ENCODE data around the gene CLCF1.

The CLCF1 gene

GRCh38 chr11:67371189-67371910, 2.0 kb downstream of the CLCF1 start:
- TF ChIP-seq, protein P1, sequence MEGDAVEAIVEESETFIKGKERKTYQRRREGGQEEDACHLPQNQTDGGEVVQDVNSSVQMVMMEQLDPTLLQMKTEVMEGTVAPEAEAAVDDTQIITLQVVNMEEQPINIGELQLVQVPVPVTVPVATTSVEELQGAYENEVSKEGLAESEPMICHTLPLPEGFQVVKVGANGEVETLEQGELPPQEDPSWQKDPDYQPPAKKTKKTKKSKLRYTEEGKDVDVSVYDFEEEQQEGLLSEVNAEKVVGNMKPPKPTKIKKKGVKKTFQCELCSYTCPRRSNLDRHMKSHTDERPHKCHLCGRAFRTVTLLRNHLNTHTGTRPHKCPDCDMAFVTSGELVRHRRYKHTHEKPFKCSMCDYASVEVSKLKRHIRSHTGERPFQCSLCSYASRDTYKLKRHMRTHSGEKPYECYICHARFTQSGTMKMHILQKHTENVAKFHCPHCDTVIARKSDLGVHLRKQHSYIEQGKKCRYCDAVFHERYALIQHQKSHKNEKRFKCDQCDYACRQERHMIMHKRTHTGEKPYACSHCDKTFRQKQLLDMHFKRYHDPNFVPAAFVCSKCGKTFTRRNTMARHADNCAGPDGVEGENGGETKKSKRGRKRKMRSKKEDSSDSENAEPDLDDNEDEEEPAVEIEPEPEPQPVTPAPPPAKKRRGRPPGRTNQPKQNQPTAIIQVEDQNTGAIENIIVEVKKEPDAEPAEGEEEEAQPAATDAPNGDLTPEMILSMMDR (conservative IDR thresholded peaks at IDR 0.05; ENCODE audit: low read depth, low read length): peak; percentile 64
- no peak for DNase-seq (ENCODE audit: low read depth)
- H3K4me3 ChIP-seq (ENCODE audit: low read length): peak overlapping the region; percentile 38

- TF ChIP-seq, protein P1 (conservative IDR thresholded peaks at IDR 0.05; ENCODE audit: low read depth, low read length): no peak
- no peak overlapping the region for H3K4me3 ChIP-seq (ENCODE audit: low read length)
- no peak for DNase-seq (ENCODE audit: low read depth)
Measured at GRCh38 chr11:67370351-67371076, 2.9 kb downstream of the CLCF1 start.

DNA sequence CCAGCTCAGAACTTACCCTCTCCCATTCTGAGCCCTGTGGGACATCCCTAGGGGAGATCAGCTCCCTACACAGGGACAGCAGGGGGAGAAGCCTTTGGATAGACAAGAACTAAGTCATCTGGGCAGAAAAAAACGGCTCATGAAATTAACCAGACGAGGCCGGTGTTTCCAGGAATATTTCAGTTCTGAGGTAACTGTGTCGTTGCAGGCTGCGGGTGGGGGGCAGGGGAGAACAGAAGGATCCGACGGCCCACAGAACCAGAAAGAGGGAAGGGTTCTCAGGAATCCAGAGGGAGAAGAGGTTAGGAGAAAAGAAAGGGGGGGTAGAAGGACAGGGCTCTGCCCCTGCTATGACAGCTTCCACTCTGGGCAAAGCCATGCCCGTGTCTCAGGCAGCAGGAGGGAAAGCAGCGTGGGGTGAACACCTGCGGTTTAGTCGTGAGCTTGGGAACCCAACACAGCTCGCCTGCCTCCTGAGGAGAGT, 3.6 kb downstream of the CLCF1 start:
- DNase-seq (ENCODE audit: low read depth): no peak
- TF ChIP-seq, protein P1 (conservative IDR thresholded peaks at IDR 0.05; ENCODE audit: low read depth, low read length): no peak
- H3K4me3 ChIP-seq (ENCODE audit: low read length): no peak overlapping the region

DNA sequence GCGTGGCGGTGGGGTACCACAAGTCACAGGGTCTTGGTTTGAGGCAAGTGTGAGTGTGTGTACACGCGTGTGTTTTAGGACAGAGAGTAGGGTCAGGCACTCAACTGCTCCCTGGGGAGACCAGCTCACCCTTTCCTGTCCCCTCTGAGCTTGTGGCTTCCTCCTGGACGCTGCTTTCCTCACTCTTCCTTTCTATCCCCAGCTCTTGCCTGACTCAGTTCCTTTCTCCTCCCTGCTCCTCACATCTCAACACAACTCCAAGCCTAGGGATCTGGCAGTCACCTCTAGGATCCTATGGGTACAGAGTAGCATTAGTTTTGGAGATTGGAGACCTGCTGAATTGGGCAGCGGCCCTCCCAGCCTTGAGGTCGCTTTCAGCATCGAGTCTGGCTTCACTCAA, 4.1 kb downstream of the CLCF1 start:
- TF ChIP-seq, protein P1 (conservative IDR thresholded peaks at IDR 0.05; ENCODE audit: low read depth, low read length): no peak
- H3K4me3 ChIP-seq (ENCODE audit: low read length): no peak overlapping the region
- no peak for DNase-seq (ENCODE audit: low read depth)

GRCh38 chr11:67368621-67369020, 4.8 kb downstream of the CLCF1 start:
- DNase-seq (ENCODE audit: low read depth): no peak
- TF ChIP-seq, protein P1 (conservative IDR thresholded peaks at IDR 0.05; ENCODE audit: low read depth, low read length): no peak

DNA sequence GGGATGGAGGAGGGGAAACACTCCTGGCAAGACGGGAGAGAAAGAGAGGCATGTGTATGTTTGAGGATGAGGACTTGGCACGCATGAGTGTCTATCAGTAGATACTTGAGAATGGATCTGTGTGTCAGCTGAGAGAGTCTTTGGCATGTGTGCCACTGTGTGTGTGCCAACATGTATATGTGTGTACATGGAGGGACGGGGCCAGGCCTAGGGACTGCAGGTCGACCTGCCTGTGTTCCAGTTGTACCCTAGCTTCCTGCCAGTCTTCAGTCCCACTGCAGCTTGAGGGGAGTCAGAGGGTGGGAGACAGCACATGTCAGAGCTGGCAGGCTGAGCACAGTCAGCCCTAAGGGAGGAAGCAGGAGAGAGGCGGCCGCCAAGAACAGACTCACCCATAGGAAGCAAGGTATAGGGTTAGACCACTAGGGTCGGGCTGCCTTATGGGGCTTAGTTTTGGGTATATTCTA, 5.6 kb downstream of the CLCF1 start:
- TF ChIP-seq, protein P1 (conservative IDR thresholded peaks at IDR 0.05; ENCODE audit: low read depth, low read length): no peak
- no peak overlapping the region for H3K4me3 ChIP-seq (ENCODE audit: low read length)
- no peak for DNase-seq (ENCODE audit: low read depth)

More at GRCh38 chr11:67368621-67369020, 4.8 kb downstream of the CLCF1 start:
- no peak overlapping the region for H3K4me3 ChIP-seq (ENCODE audit: low read length)
